NCI-H510A (cell line): ENCODE results near the gene CCZ1B.
A peak's percentile ranks its signal among the peaks of the same experiment; 100 is the strongest.
"Not testable (repeated sequence)": the region's sequence is repeated elsewhere in the genome, so short reads cannot be mapped to it uniquely, and the experiment has no call there.

Source experiments
- DNase-seq: peaks from one replicate; lab custom pipeline; 2025; lab: John Stamatoyannopoulos, UW

Gene CCZ1B

GRCh38 chr7:6831018-6831725 lies 5.1 kb upstream of the CCZ1B start:
- no peak for DNase-seq

GRCh38 chr7:6830026-6830425 lies 4.0 kb upstream of the CCZ1B start:
- DNase-seq: not testable (repeated sequence)

- not testable (repeated sequence) for DNase-seq
These were observed 3.5 kb upstream of the CCZ1B start for GRCh38 chr7:6829616-6830015.

GRCh38 chr7:6827180-6827579 lies 1.1 kb upstream of the CCZ1B start:
- peak; percentile 56 for DNase-seq

- DNase-seq: not testable (repeated sequence)
These were observed 594 bp downstream of the CCZ1B start for GRCh38 chr7:6825236-6826125.

- not testable (repeated sequence) for DNase-seq
These were observed 4.5 kb downstream of the CCZ1B start for GRCh38 chr7:6821622-6822021.

GRCh38 chr7:6815470-6815869 lies 10.6 kb downstream of the CCZ1B start:
- not testable (repeated sequence) for DNase-seq

- DNase-seq: not testable (repeated sequence)
These were observed 13.1 kb downstream of the CCZ1B start for GRCh38 chr7:6813011-6813410.

GRCh38 chr7:6807959-6808358 lies 18.1 kb downstream of the CCZ1B start:
- not testable (repeated sequence) for DNase-seq

GRCh38 chr7:6807393-6807918 lies 18.6 kb downstream of the CCZ1B start:
- not testable (repeated sequence) for DNase-seq

GRCh38 chr7:6800331-6800730 lies 25.7 kb downstream of the CCZ1B start:
- DNase-seq: not testable (repeated sequence)

- DNase-seq: not testable (repeated sequence)
These were observed 26.2 kb downstream of the CCZ1B start for GRCh38 chr7:6799887-6800286.

- DNase-seq: not testable (repeated sequence)
These were observed 28.0 kb downstream of the CCZ1B start for GRCh38 chr7:6798047-6798446.

GRCh38 chr7:6797218-6797617 lies 28.9 kb downstream of the CCZ1B start:
- DNase-seq: not testable (repeated sequence)

GRCh38 chr7:6794276-6794675 lies 31.8 kb downstream of the CCZ1B start:
- not testable (repeated sequence) for DNase-seq

GRCh38 chr7:6792113-6792872 lies 33.8 kb downstream of the CCZ1B start:
- not testable (repeated sequence) for DNase-seq

- DNase-seq: not testable (repeated sequence)
These were observed 36.7 kb downstream of the CCZ1B start for GRCh38 chr7:6789353-6789752.

- not testable (repeated sequence) for DNase-seq
These were observed 44.5 kb downstream of the CCZ1B start for GRCh38 chr7:6781581-6781980.

GRCh38 chr7:6761186-6761585 lies 64.9 kb downstream of the CCZ1B start:
- not testable (repeated sequence) for DNase-seq

GRCh38 chr7:6753964-6754363 lies 72.1 kb downstream of the CCZ1B start, which contains the start of gene RSPH10B2:
Gene RSPH10B2, plus strand, starts transcription at chr7:6754103. Its CDS starts 3,575 bp downstream, at chr7:6757678.
- not testable (repeated sequence) for DNase-seq

- DNase-seq: not testable (repeated sequence)
These were observed 75.9 kb downstream of the CCZ1B start for GRCh38 chr7:6750173-6750572.

GRCh38 chr7:6749335-6749734 lies 76.7 kb downstream of the CCZ1B start:
- not testable (repeated sequence) for DNase-seq
